GM18873 (cell line): Measurements from ENCODE around the gene TRIM67.
"Not testable (repeated sequence)": the region's sequence is repeated elsewhere in the genome, so short reads cannot be mapped to it uniquely, and the experiment has no call there.

Source experiments
- ATAC-seq: cut with Tn5 transposase; IDR thresholded peaks from one replicate; pipeline ENCODE4 v1.9.1; 2021; ENCODE audit warnings: mild to moderate bottlenecking, moderate library complexity, moderate number of reproducible peaks; ENCODE audit not compliant: unreplicated experiment, low FRiP score

TRIM67 gene

GRCh38 chr1:231157311-231157710 lies 4.5 kb upstream of the TRIM67 start:
- ATAC-seq, result no peak

GRCh38 chr1:231158141-231158540 lies 3.7 kb upstream of the TRIM67 start:
- not testable (repeated sequence) for ATAC-seq

GRCh38 chr1:231159202-231159962 lies 2.5 kb upstream of the TRIM67 start:
- ATAC-seq, result no peak

GRCh38 chr1:231159963-231160761 lies 1.7 kb upstream of the TRIM67 start:
- ATAC-seq, result no peak

- no peak for ATAC-seq
Measured at GRCh38 chr1:231160895-231161666, 777 bp upstream of the TRIM67 start.

GRCh38 chr1:231162297-231162969 lies 575 bp downstream of the TRIM67 start:
- no peak for ATAC-seq

GRCh38 chr1:231162970-231163829 lies 1.3 kb downstream of the TRIM67 start:
- ATAC-seq, result no peak

- no peak for ATAC-seq
Measured at GRCh38 chr1:231163830-231164427, 2.1 kb downstream of the TRIM67 start.

GRCh38 chr1:231165371-231165770 lies 3.5 kb downstream of the TRIM67 start:
- ATAC-seq, result no peak

- ATAC-seq, result no peak
Measured at GRCh38 chr1:231166398-231166797, 4.5 kb downstream of the TRIM67 start.

- ATAC-seq, result no peak
Measured at GRCh38 chr1:231170875-231171274, 9.0 kb downstream of the TRIM67 start.

- ATAC-seq, result no peak
Measured at GRCh38 chr1:231171623-231172197, 9.9 kb downstream of the TRIM67 start.

GRCh38 chr1:231172411-231172810 lies 10.6 kb downstream of the TRIM67 start:
- no peak for ATAC-seq

GRCh38 chr1:231176421-231176820 lies 14.6 kb downstream of the TRIM67 start:
- ATAC-seq, result no peak

- ATAC-seq, result no peak
Measured at GRCh38 chr1:231177226-231177625, 15.4 kb downstream of the TRIM67 start.

GRCh38 chr1:231177936-231178335 lies 16.1 kb downstream of the TRIM67 start:
- ATAC-seq, result no peak

GRCh38 chr1:231178970-231179369 lies 17.1 kb downstream of the TRIM67 start:
- ATAC-seq, result no peak

GRCh38 chr1:231180034-231180433 lies 18.2 kb downstream of the TRIM67 start:
- ATAC-seq, result no peak

GRCh38 chr1:231181271-231181670 lies 19.4 kb downstream of the TRIM67 start:
- no peak for ATAC-seq
